Duodenal mucosa (tissue), 2 donors: ENCODE results near the gene CD300A.
A peak's percentile ranks its signal among the peaks of the same experiment; 100 is the strongest.

Experiments
- H3K27ac ChIP-seq: one replicate; pipeline ENCODE4 v1.7.0; 2013; ENCODE audit warnings: low read depth, low read length
- H3K27me3 ChIP-seq, 2 donors: one replicate each; pipeline ENCODE4 v1.7.0; 2013; ENCODE audit warnings: low read length in 2 of 2, control low read depth in 1 of 2; ENCODE audit not compliant: insufficient read depth in 2 of 2, control insufficient read depth in 1 of 2
- H3K36me3 ChIP-seq, 2 donors: one replicate each; pipeline ENCODE4 v1.7.0; 2013; ENCODE audit warnings: low read length in 2 of 2, control low read depth in 1 of 2; ENCODE audit not compliant: insufficient read depth in 2 of 2, control insufficient read depth in 1 of 2
- H3K4me1 ChIP-seq, 2 donors: one replicate each; pipeline ENCODE4 v1.7.0; 2013; ENCODE audit warnings: low read length in 2 of 2, control low read depth in 1 of 2; ENCODE audit not compliant: insufficient read depth in 2 of 2, control insufficient read depth in 1 of 2
- H3K4me3 ChIP-seq, 2 donors: one replicate each; pipeline ENCODE4 v1.7.0; 2013; ENCODE audit warnings: low read length in 2 of 2, low read depth in 1 of 2
- H3K9ac ChIP-seq, 2 donors: one replicate each; pipeline ENCODE4 v1.7.0; 2013; ENCODE audit warnings: low read length in 2 of 2, low read depth in 1 of 2
- H3K9me3 ChIP-seq, 2 donors: one replicate each; pipeline ENCODE4 v1.7.0; 2013; ENCODE audit warnings: low read length in 2 of 2, control low read depth in 1 of 2; ENCODE audit not compliant: control insufficient read depth in 1 of 2

The CD300A gene

DNA sequence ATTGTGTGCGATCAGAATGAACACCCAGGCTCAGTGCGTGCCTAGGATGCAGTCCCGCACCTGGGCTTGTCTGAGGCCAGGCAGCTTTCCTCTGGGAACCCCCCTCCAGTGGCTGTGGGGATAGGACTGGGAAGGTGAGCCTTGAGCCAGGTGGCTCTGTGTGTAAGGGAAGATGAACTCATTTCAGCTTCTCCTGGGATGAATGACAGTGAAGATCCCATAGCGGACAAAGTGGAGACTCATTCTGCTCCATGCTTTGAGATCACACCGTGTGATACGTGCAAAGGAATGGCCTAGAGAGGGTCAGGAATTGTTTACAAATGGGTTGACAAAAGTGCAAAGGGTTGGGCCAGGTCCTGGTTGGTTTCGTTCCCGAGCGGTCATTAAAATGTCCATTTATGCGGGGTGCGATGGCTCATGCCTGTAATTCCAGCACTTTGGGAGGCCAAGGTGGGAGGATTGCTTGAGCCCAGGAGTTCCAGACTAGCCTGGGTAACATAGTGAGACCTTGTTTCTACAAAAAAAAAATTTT is 18.7 kb upstream of the CD300A start:
- Histone ChIP-seq H3K27me3 (no peaks in the 10 kb centered on the region), H3K4me3 (no peak overlapping the region), H3K9me3 (no peaks in the 10 kb centered on the region), H3K4me1 (peaks cover 30 to 31% of the 10 kb centered on the region in 2 donors), H3K36me3 (peaks cover 0 to 9% of the 10 kb centered on the region in 2 donors), H3K9ac (no peak overlapping the region), H3K27ac (no peak overlapping the region)

DNA sequence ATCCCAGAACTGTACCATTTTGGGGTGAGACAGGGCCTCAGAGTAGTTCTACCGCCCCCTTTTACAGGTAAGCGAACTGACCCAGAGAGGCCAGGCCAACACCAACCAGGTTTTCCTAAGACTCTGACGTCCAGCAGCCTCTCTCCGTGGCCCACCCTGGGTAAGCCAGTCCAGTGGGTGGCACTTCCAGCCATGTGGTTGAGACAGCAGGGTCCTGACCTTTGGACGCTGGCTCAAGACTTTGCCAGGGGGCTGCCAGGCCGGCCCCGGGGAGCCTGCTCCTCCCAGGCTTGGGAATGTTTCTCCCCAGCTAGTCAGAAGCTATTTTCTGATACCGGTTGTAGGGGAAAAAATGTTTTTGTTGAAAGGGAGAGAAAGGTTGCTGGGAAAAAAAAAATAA is 17.7 kb upstream of the CD300A start:
- peaks cover 31% of the 10 kb centered on the region in 2 donors for H3K4me1 ChIP-seq
- H3K27ac ChIP-seq = no peak overlapping the region

DNA sequence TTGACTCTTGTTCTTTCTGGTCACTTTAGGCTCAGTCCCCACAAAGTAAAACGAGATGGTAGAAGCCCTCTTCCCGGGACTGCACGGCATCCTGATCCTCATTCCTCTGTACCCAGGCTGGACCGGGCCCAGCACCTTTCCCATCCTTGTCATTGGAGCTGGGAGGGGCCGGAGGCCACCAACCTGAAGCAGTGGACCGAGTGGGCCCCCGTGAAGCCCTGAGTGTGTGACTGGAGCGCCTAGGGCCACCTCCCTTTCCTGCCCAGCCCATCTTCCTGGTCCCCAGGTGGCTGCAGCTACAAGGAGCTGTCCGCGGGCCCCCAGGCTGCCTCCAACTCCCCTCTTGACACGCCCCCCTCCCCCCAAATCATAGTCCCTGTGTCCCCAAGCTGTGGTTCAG is 17.1 kb upstream of the CD300A start:
- Histone ChIP-seq H3K27me3 (no peaks in the 10 kb centered on the region), H3K9me3 (no peaks in the 10 kb centered on the region), H3K27ac (no peak overlapping the region), H3K4me1 (peaks cover 27% of the 10 kb centered on the region in 2 donors), H3K9ac (no peak overlapping the region), H3K36me3 (peaks cover 0 to 9% of the 10 kb centered on the region in 2 donors), H3K4me3 (no peak overlapping the region)

More for the DNA sequence above, 17.7 kb upstream of the CD300A start:
- H3K9ac ChIP-seq = no peak overlapping the region
- H3K27me3 ChIP-seq = no peaks in the 10 kb centered on the region
- no peaks in the 10 kb centered on the region for H3K9me3 ChIP-seq
- H3K36me3 ChIP-seq = peaks cover 0 to 9% of the 10 kb centered on the region in 2 donors
- H3K4me3 ChIP-seq = no peak overlapping the region

DNA sequence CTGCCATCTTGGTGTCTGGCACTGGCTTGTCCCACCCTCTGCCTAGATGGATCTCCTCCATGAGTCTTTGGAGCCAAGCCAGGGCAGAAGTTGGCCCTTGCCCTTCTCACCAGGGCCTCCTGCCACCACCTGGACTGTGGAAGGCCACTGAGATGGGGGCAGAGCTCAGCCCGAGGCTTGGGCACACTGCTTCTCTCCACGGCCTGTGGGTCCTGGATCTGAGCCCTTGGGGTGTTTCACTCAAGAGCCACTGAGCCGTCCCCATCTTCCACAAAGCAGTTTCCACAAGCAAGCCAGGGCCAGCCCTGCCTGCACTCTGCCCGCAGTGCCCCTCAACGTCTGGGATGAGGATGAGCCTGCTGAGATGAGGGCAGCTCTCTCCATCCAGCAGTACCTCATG is 16.7 kb upstream of the CD300A start:
- H3K27me3 ChIP-seq = no peaks in the 10 kb centered on the region
- no peaks in the 10 kb centered on the region for H3K9me3 ChIP-seq
- H3K4me1 ChIP-seq = peaks cover 27% of the 10 kb centered on the region in 2 donors
- H3K4me3 ChIP-seq = no peak overlapping the region
- H3K9ac ChIP-seq = no peak overlapping the region
- H3K27ac ChIP-seq = no peak overlapping the region
- peaks cover 0 to 9% of the 10 kb centered on the region in 2 donors for H3K36me3 ChIP-seq

DNA sequence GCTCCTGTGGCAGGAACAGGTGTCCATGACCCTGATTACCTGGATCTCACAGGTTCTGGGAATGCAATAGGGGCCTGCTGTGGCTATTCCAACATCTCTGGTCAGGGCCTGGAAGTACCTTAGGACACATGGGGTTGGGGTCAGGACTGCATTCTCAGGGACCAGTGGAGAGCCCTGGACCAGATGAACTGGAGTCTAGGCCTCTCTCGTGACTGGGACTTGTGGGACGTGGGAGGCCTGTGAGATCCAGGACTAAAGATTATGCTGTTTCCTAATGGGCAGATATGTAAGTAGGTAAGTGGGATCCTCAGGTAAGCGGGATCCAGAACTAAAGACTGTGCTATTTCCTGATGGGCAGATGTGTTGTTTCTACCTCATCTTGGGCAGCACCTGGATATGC is 16.2 kb upstream of the CD300A start:
- H3K9ac ChIP-seq = no peak overlapping the region
- no peak overlapping the region for H3K27ac ChIP-seq
- peaks cover 31% of the 10 kb centered on the region in 2 donors for H3K4me1 ChIP-seq
- H3K36me3 ChIP-seq = peaks cover 0 to 9% of the 10 kb centered on the region in 2 donors
- H3K27me3 ChIP-seq = no peaks in the 10 kb centered on the region
- no peaks in the 10 kb centered on the region for H3K9me3 ChIP-seq
- no peak overlapping the region for H3K4me3 ChIP-seq

DNA sequence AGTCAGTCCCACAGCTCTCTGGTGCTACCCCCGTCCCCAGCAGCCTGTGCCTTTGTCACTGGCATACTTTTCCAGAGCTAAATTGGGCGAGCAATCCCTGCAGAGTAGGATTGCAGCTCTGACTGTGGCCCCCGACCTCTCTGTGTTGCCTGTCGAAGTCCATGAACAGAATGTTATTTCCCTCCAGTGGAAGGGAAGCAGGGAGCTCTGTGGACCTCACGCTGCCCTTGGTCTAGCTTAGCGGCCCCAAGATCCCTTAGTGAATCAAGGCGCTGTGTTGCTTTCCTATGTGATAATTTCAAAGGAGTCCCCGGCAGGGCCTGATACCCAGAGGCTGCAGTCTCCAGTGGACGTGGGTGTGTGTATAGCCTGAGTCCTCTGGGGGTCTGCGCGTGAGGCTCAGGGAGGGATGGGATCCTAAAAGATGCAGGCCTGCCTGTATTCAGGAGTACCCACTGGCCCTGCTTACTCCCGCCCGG is 15.5 kb upstream of the CD300A start:
- H3K4me1 ChIP-seq = peaks cover 31% of the 10 kb centered on the region in 2 donors
- H3K36me3 ChIP-seq = peaks cover 0 to 9% of the 10 kb centered on the region in 2 donors
- H3K27ac ChIP-seq = no peak overlapping the region
- no peak overlapping the region for H3K9ac ChIP-seq
- no peak overlapping the region for H3K4me3 ChIP-seq
- H3K9me3 ChIP-seq = no peaks in the 10 kb centered on the region
- no peaks in the 10 kb centered on the region for H3K27me3 ChIP-seq

DNA sequence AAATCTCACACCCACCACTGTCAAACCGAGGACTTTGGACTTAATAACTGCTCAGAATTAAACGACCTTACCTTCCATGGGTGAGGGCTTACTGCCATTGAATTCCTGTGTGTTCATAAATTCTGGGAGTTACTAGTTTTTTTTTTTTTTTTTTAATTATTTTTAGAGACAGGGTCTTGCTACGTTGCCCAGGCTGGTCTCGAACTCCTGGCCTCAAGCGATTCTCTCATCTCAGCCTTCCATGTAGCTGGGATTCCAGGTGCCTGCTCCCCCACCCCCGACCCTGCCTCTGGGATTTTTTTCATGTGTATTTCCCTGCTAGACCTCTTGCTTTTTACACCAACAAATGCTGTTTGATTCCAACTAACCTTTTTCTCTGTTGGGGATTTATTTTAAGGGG is 14.9 kb upstream of the CD300A start:
- Histone ChIP-seq H3K9ac (no peak overlapping the region), H3K27ac (no peak overlapping the region), H3K36me3 (peaks cover 0 to 9% of the 10 kb centered on the region in 2 donors), H3K9me3 (no peaks in the 10 kb centered on the region), H3K4me3 (no peak overlapping the region), H3K4me1 (peaks cover 31% of the 10 kb centered on the region in 2 donors), H3K27me3 (no peaks in the 10 kb centered on the region)

DNA sequence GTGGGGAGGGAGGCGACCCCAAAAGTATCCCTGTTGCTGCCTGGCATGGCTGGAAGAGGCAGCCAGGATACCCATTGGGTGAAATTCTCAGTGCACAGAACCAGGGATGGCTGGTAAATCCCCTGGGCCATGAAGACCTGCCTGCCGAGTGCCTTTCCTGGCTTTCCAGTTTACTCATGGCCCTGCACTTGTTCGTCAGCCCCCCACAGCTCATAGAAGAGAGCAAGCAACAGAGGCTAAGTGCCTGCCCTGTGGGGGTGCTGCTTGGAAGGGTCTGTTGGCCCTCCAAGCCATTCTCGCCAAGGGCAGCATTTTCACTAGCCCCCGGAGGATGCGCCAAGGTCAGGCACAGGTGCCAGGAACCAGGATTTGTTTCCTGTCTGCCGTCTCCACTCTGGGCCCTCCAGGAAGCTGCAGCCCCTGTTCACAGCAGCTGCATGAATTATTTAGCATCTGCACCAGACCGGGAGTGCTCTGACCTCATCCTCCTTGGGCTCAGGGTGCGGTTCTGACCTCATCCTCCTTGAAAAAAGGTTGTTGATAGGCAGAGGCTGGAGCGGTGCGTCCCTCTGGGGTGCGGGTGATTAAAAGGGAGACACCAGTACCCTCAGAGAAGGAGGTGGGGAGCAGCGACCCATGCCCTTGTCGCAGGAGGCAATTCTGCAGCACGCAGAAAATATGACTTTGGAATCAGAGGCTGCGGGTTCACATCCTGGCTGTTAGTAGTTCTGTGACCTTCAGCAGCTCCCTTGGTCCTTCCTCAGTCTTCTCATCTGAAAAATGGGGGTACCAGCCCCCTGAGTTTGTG is 14.2 kb upstream of the CD300A start:
- Histone ChIP-seq H3K27me3 (no peaks in the 10 kb centered on the region), H3K4me1 (peaks cover 31 to 32% of the 10 kb centered on the region in 2 donors), H3K9me3 (no peaks in the 10 kb centered on the region), H3K36me3 (peaks cover 0 to 3% of the 10 kb centered on the region in 2 donors), H3K9ac (no peak overlapping the region), H3K4me3 (no peak overlapping the region), H3K27ac (no peak overlapping the region)

DNA sequence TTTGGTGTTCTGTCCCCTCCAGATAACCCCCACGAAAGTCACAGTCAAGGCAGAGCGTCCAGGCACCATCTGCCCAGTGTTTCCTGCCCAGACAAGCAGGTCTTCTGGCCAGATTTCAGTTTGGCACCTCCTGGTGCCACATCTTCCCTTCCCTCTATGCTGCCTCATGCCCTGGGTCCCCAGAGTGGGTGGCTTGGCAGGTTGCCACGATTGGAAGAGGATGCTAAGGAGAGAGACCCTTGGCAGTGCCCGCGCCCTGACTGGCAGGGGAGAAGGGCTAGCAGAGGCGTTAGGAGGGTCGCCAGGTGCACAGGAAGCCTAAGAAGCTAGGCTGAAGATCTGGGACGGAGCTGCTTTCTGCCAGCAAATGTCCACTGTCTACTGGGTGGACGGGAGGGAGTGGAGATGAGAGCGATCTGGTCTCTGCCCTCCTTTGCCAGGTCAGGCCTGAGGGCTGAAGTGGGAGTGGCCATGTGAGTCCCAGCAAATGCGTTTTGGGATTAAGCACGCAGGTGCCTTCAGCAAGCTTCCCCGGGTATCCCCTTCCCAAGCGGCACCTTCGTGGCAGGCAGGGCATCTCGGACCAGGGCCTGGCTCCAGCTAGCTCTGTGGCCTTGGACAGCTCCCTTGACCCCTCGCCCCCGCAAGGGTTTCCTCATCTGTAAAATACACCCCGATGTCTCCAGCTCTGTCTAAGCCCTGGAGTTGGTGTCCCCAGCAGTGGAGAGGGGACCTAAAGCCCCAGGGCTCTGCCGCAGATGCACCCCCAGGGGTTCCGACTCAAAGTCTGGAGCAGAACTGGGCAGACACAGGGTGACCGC is 13.4 kb upstream of the CD300A start:
- Histone ChIP-seq H3K36me3 (no peaks in the 10 kb centered on the region), H3K27me3 (no peaks in the 10 kb centered on the region), H3K27ac (no peak overlapping the region), H3K4me3 (peak overlapping the region; percentile 51 to 62), H3K9ac (peak overlapping the region; percentile 35 to 40), H3K9me3 (no peaks in the 10 kb centered on the region), H3K4me1 (peaks cover 34 to 36% of the 10 kb centered on the region in 2 donors)
